Measurements from ENCODE around the gene SGCD.

SGCD gene

DNA sequence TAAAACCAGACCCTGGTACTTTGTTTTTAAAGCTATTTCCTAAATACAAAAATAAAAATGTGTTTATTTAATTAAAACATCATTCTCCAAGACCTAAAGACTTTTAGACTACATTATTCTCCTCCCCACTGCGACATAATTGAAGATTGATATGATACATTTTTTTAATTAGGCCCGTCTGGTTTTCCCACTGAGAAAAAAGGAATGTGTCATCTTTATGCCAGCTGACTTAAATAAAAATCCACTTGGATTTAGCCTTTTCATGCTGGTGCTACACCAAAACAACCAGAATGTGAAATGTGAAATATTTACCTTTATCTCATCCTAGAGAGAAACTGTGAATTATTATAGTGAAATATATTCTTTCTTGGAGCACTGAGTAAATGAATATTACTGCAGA lies 367.6 kb downstream of the SGCD start:
- Histone ChIP-seq H3K36me3 (ENCODE audit: control insufficient read depth, insufficient read depth, low read length, severe bottlenecking) (no peaks in the 10 kb centered on the region), H3K4me3 (ENCODE audit: low read length) (no peak overlapping the region), H3K4me1 (ENCODE audit: control insufficient read depth, insufficient read depth, low read length) (no peaks in the 10 kb centered on the region), H3K9me3 (ENCODE audit: control insufficient read depth, low read length) (no peaks in the 10 kb centered on the region), H3K27me3 (replicated peaks; ENCODE audit: control insufficient read depth, insufficient read depth, low read length) (no peaks in the 10 kb centered on the region), H3K9ac (ENCODE audit: low read length) (no peak overlapping the region)
- no peak for DNase-seq (ENCODE audit: low read depth)

DNA sequence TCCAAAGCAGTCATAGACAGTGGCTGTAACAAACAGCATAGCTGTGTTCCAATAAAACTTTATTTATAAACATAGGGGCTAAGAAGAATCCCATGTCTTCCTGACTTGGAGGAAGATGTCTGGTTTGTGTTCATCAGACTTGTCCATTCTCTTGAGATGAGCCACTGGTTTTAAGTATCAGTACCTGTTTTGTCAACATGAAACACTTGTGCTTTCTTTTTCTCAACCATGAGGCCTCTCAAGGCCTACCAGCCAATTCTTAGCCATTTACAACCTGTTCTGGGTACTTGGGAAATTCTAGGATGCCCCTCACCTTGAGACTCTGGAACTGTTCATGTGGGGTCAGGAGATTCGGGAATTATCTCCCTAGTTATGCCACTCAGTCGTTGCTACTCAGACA lies 368.8 kb downstream of the SGCD start:
- DNase-seq (ENCODE audit: low read depth), result no peak
- no peaks in the 10 kb centered on the region for H3K4me1 ChIP-seq (ENCODE audit: control insufficient read depth, insufficient read depth, low read length)

DNA sequence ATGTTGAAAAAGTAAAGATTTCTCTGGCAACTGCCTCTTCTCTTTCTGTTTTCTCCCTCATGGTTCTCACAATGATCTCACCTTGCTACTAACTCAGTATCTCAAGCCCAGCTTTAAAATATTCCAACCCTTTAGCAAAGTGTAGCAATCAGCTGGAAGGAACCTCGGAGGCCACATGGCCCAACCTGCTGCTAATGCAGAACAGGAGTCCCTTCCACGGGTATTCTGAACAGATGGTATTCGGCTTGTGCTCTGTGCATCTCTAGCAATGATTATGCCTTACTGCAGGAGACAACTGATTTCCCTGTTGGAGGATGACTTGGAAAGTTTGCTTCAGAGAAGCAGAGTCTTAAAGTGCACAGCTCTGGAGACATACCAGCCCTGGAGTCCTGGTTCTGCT lies 371.4 kb downstream of the SGCD start:
- Histone ChIP-seq H3K9me3 (ENCODE audit: control insufficient read depth, low read length) (no peaks in the 10 kb centered on the region), H3K9ac (ENCODE audit: low read length) (no peak overlapping the region), H3K4me1 (ENCODE audit: control insufficient read depth, insufficient read depth, low read length) (no peaks in the 10 kb centered on the region), H3K4me3 (ENCODE audit: low read length) (no peak overlapping the region), H3K36me3 (ENCODE audit: control insufficient read depth, insufficient read depth, low read length, severe bottlenecking) (no peaks in the 10 kb centered on the region), H3K27me3 (replicated peaks; ENCODE audit: control insufficient read depth, insufficient read depth, low read length) (no peaks in the 10 kb centered on the region)
- no peak for DNase-seq (ENCODE audit: low read depth)

More for the DNA sequence above, 368.8 kb downstream of the SGCD start:
- Histone ChIP-seq H3K36me3 (ENCODE audit: control insufficient read depth, insufficient read depth, low read length, severe bottlenecking) (no peaks in the 10 kb centered on the region), H3K9me3 (ENCODE audit: control insufficient read depth, low read length) (no peaks in the 10 kb centered on the region), H3K9ac (ENCODE audit: low read length) (no peak overlapping the region), H3K27me3 (replicated peaks; ENCODE audit: control insufficient read depth, insufficient read depth, low read length) (no peaks in the 10 kb centered on the region), H3K4me3 (ENCODE audit: low read length) (no peak overlapping the region)

DNA sequence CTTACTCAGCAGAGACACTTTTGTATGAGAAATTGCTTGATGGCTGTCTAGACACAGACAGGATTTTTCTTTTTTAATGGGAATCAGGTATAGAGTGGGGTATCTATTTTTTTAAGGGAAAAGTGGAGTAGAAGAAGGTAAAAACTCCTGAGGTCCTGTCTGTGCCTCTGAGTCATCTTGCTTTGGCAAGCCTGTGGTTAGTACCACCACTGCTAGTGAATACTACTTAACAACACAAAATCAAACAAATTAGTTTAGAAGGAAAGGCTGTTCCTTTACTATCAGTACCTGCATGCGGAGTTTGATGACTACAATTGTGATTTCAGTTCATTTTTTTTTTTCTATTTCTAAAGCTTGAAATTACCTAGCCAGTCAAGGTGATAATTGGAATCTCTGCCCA lies 372.2 kb downstream of the SGCD start:
- Histone ChIP-seq H3K9me3 (ENCODE audit: control insufficient read depth, low read length) (no peaks in the 10 kb centered on the region), H3K27me3 (replicated peaks; ENCODE audit: control insufficient read depth, insufficient read depth, low read length) (no peaks in the 10 kb centered on the region), H3K36me3 (ENCODE audit: control insufficient read depth, insufficient read depth, low read length, severe bottlenecking) (no peaks in the 10 kb centered on the region), H3K4me3 (ENCODE audit: low read length) (no peak overlapping the region), H3K4me1 (ENCODE audit: control insufficient read depth, insufficient read depth, low read length) (no peaks in the 10 kb centered on the region), H3K9ac (ENCODE audit: low read length) (no peak overlapping the region)
- no peak for DNase-seq (ENCODE audit: low read depth)

DNA sequence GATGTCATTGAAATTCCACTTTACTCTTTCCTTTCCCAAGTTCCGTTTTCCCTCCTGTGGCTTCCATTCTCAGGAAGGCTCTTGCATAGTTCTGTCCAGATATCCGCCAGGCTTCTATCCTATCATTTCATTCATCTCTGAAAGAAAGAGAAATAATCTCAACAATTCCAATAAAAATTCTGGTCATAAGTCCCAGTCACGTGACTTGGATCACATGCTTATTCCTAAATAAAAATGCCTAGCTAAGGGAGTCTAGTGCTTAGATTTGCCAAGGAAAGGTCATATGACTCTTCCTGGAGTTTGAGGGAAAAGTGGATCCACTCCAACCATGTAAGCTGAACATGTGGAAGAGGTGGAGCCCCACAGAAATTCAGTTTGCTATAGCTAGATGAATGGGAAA lies 377.2 kb downstream of the SGCD start:
- no peaks in the 10 kb centered on the region for H3K36me3 ChIP-seq (ENCODE audit: control insufficient read depth, insufficient read depth, low read length, severe bottlenecking)
- no peaks in the 10 kb centered on the region for H3K27me3 ChIP-seq (replicated peaks; ENCODE audit: control insufficient read depth, insufficient read depth, low read length)
- no peak for DNase-seq (ENCODE audit: low read depth)
- H3K4me1 ChIP-seq (ENCODE audit: control insufficient read depth, insufficient read depth, low read length), result no peaks in the 10 kb centered on the region
- H3K9ac ChIP-seq (ENCODE audit: low read length), result no peak overlapping the region
- H3K9me3 ChIP-seq (ENCODE audit: control insufficient read depth, low read length), result no peaks in the 10 kb centered on the region
- no peak overlapping the region for H3K4me3 ChIP-seq (ENCODE audit: low read length)

DNA sequence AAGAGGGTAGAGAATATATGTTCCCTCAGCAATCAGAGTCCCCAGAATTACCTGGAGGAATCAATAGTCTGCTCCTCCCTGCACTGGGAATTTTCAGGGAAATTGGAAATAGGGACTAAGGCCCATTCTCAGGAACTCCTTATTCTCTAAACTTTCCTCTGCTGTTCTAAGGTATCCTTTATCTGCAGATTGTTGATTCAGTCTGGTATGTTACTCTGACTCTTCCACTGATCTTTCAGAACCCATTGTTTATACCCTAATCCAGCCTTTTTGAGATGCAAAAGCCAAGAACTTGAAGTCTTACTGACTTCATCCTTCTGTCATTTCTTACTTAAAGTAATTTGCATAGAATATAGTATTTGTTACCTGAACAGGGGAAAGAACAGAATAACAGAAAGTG lies 379.7 kb downstream of the SGCD start:
- H3K4me3 ChIP-seq (ENCODE audit: low read length), result no peak overlapping the region
- no peaks in the 10 kb centered on the region for H3K27me3 ChIP-seq (replicated peaks; ENCODE audit: control insufficient read depth, insufficient read depth, low read length)
- H3K9ac ChIP-seq (ENCODE audit: low read length), result no peak overlapping the region
- no peaks in the 10 kb centered on the region for H3K9me3 ChIP-seq (ENCODE audit: control insufficient read depth, low read length)
- no peaks in the 10 kb centered on the region for H3K36me3 ChIP-seq (ENCODE audit: control insufficient read depth, insufficient read depth, low read length, severe bottlenecking)
- H3K4me1 ChIP-seq (ENCODE audit: control insufficient read depth, insufficient read depth, low read length), result no peaks in the 10 kb centered on the region
- no peak for DNase-seq (ENCODE audit: low read depth)

DNA sequence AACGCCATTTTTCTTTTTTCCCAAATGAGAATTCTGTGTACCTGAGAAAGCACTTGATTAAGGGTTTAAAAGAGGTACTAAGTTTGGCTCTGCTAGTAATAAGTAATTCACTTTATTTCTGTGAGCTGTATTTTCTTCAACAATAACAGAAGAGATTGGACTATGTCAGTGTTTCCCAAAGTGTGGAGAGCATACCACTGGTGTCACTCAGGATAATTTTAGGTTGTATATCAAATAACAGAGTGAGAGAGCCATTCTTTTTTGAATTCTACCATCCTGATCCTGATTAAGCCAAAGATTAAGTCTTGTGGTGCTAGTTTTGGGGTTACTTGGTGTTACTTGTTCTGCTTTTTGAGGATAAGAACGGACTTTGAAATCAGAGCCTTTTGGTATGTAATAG lies 380.8 kb downstream of the SGCD start:
- Histone ChIP-seq H3K9ac (ENCODE audit: low read length) (no peak overlapping the region), H3K36me3 (ENCODE audit: control insufficient read depth, insufficient read depth, low read length, severe bottlenecking) (no peaks in the 10 kb centered on the region), H3K9me3 (ENCODE audit: control insufficient read depth, low read length) (no peaks in the 10 kb centered on the region), H3K27me3 (replicated peaks; ENCODE audit: control insufficient read depth, insufficient read depth, low read length) (no peaks in the 10 kb centered on the region), H3K4me3 (ENCODE audit: low read length) (no peak overlapping the region), H3K4me1 (ENCODE audit: control insufficient read depth, insufficient read depth, low read length) (no peaks in the 10 kb centered on the region)
- no peak for DNase-seq (ENCODE audit: low read depth)

DNA sequence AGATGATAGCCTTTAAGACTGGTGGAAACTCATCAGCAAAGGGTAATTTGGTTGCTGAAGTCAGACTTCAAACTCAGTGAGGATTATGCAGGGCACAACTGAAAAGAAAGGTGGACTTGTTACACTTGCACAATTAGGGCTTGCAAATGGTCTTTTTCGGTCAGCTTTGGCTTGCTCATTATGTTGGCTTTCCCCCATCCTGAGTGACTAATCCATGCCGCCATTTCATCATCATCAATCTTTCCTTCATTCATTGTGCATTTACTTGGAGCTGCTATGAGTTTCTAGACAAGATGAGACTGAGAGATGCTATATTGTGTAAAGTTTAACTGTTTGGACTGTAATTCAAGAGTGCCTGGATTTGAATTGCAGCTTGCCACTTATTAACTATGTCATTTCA lies 388.3 kb downstream of the SGCD start:
- Histone ChIP-seq H3K9me3 (ENCODE audit: control insufficient read depth, low read length) (no peaks in the 10 kb centered on the region), H3K36me3 (ENCODE audit: control insufficient read depth, insufficient read depth, low read length, severe bottlenecking) (no peaks in the 10 kb centered on the region), H3K27me3 (replicated peaks; ENCODE audit: control insufficient read depth, insufficient read depth, low read length) (no peaks in the 10 kb centered on the region), H3K4me3 (ENCODE audit: low read length) (no peak overlapping the region), H3K9ac (ENCODE audit: low read length) (no peak overlapping the region), H3K4me1 (ENCODE audit: control insufficient read depth, insufficient read depth, low read length) (peaks cover 6% of the 10 kb centered on the region)
- DNase-seq (ENCODE audit: low read depth), result no peak

DNA sequence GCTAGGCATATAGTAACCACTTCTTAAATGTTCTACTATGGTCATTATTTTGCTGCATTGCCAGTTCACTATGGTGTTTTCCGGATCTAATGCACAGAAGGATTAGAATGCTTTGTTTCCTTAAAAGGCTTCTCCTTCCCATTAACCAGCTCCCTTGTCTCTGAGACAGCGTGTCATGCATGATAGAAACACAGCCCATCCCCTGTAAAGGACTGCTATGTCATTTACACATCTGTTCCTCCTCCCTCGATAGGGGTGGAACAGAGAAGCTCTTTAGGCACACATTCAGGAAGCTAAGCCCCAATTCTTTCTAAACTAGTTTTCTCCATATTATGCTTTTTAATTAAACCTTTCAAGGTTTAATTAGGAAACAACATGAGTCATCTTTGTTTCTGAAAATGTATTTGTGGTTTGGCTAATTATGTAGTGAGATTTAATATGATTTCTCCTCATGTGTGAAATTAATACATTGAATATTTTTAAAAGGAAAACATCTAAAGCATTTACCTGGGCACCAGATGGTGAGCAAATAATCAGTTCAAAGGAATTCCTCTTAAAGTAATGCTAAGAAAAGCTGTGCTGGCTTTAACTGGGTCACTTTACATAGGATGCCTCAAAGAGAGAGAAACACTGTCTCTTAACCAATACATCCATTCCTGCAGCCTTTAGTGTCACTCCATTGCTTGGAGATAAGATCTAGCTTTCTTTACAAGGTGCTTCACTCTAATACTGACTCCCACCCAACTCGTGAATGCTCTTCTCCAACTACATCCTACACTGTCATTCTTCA lies 389.8 kb downstream of the SGCD start:
- Histone ChIP-seq H3K4me3 (ENCODE audit: low read length) (no peak overlapping the region), H3K9me3 (ENCODE audit: control insufficient read depth, low read length) (no peaks in the 10 kb centered on the region), H3K4me1 (ENCODE audit: control insufficient read depth, insufficient read depth, low read length) (peaks cover 6% of the 10 kb centered on the region), H3K27me3 (replicated peaks; ENCODE audit: control insufficient read depth, insufficient read depth, low read length) (no peaks in the 10 kb centered on the region), H3K9ac (ENCODE audit: low read length) (no peak overlapping the region), H3K36me3 (ENCODE audit: control insufficient read depth, insufficient read depth, low read length, severe bottlenecking) (no peaks in the 10 kb centered on the region)
- no peak for DNase-seq (ENCODE audit: low read depth)

DNA sequence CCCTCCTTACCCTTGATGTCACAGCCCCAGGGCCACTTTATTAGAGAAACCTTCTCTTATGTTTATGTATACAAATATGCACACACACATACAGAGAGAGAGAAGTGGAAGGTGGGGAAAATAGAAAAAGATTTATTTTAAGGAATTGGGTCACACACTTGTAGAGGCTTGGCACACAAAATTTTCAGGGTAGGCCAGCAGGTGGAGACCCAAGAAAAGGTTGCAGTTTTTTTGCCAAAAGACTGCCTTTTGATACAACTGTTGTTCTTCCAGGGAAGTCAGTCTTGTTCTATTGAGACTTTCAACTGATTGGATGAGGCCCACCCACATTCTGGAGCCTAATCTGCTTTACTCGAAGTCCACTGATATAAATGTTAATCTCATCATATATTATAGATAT lies 392.0 kb downstream of the SGCD start:
- DNase-seq (ENCODE audit: low read depth), result no peak
- H3K9me3 ChIP-seq (ENCODE audit: control insufficient read depth, low read length), result no peaks in the 10 kb centered on the region
- no peaks in the 10 kb centered on the region for H3K27me3 ChIP-seq (replicated peaks; ENCODE audit: control insufficient read depth, insufficient read depth, low read length)

DNA sequence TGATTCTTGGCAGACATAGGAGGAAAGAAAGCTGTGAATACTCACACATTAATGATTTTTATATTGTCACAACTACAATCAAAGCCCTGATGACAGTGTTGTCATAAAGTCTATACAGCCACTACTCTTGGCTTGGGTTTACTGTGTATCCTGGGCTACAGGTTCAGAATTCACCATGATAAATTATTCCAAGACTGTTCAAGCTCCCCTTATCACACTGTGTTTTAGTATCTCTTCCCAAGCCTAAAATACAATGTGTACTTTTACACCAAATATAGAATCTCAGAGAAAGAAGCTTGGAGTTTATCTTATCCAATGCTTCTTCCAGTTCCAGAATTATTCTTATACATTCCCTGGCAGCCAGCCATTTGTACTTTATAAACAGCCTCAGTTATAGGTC lies 395.4 kb downstream of the SGCD start:
- no peaks in the 10 kb centered on the region for H3K9me3 ChIP-seq (ENCODE audit: control insufficient read depth, low read length)
- peaks cover 8% of the 10 kb centered on the region for H3K4me1 ChIP-seq (ENCODE audit: control insufficient read depth, insufficient read depth, low read length)
- no peaks in the 10 kb centered on the region for H3K27me3 ChIP-seq (replicated peaks; ENCODE audit: control insufficient read depth, insufficient read depth, low read length)
- no peak overlapping the region for H3K4me3 ChIP-seq (ENCODE audit: low read length)
- no peaks in the 10 kb centered on the region for H3K36me3 ChIP-seq (ENCODE audit: control insufficient read depth, insufficient read depth, low read length, severe bottlenecking)
- H3K9ac ChIP-seq (ENCODE audit: low read length), result no peak overlapping the region
- no peak for DNase-seq (ENCODE audit: low read depth)

More for the DNA sequence above, 392.0 kb downstream of the SGCD start:
- Histone ChIP-seq H3K4me3 (ENCODE audit: low read length) (no peak overlapping the region), H3K36me3 (ENCODE audit: control insufficient read depth, insufficient read depth, low read length, severe bottlenecking) (no peaks in the 10 kb centered on the region), H3K9ac (ENCODE audit: low read length) (no peak overlapping the region), H3K4me1 (ENCODE audit: control insufficient read depth, insufficient read depth, low read length) (peaks cover 6% of the 10 kb centered on the region)

DNA sequence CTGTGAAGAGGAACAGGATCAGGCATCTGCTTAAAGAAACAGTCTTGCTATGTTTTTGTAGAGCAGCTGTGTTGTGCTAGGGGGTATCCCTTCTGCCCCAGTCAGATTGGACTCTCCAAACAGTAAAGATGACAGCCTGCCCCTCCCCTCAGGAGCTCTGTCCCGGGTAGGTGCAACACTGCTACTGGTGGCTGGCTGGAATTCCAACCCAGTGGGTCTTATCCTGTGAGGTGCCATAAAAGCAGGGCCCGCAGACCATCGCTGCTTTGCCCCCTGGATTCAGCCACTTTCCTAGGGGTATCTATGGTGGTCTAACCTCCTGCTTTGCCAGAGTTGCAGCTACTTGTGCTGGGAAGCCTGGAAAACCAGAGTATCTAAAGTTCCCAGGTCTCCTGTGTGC lies 408.5 kb downstream of the SGCD start:
- Histone ChIP-seq H3K9me3 (ENCODE audit: control insufficient read depth, low read length) (no peaks in the 10 kb centered on the region), H3K4me1 (ENCODE audit: control insufficient read depth, insufficient read depth, low read length) (no peaks in the 10 kb centered on the region), H3K36me3 (ENCODE audit: control insufficient read depth, insufficient read depth, low read length, severe bottlenecking) (no peaks in the 10 kb centered on the region), H3K9ac (ENCODE audit: low read length) (no peak overlapping the region), H3K27me3 (replicated peaks; ENCODE audit: control insufficient read depth, insufficient read depth, low read length) (no peaks in the 10 kb centered on the region), H3K4me3 (ENCODE audit: low read length) (no peak overlapping the region)
- DNase-seq (ENCODE audit: low read depth), result no peak

All from adipocyte (in vitro differentiated cells).